Neutrophil (primary cell): Measurements from ENCODE around the gene GADD45G.

Experiments used
- H3K27ac ChIP-seq: fragments of 200-600 bp; sonication (generic); 2 replicates; pipeline ENCODE4 v1.5.1; 2016; ENCODE audit warnings: mild to moderate bottlenecking, moderate library complexity
- H3K27me3 ChIP-seq: fragments of 200-600 bp; sonication (generic); 2 replicates; pipeline ENCODE4 v1.6.0; 2016; ENCODE audit warnings: mild to moderate bottlenecking
- H3K36me3 ChIP-seq: fragments of 200-600 bp; sonication (generic); 2 replicates; pipeline ENCODE4 v1.5.1; 2017
- H3K4me1 ChIP-seq, 2 experiments: fragments of 200-600 bp in 1 of 2; sonication (generic) in 1 of 2; 1 replicate in 1 of 2; 2 replicates in 1 of 2; pipeline versions ENCODE4 v1.5.1 to v1.6.1; 2013 to 2016; ENCODE audit warnings: low read depth in 1 of 2, low read length in 1 of 2, mild to moderate bottlenecking in 1 of 2, moderate library complexity in 1 of 2; ENCODE audit not compliant: control insufficient read depth in 1 of 2, insufficient read depth in 1 of 2
- H3K4me3 ChIP-seq, 2 experiments: fragments of 200-600 bp in 1 of 2; sonication (generic) in 1 of 2; 1 replicate in 1 of 2; 2 replicates in 1 of 2; pipeline ENCODE4 v1.5.1; 2013 to 2016; ENCODE audit warnings: low read depth in 1 of 2, low read length in 1 of 2, mild to moderate bottlenecking in 1 of 2, moderate library complexity in 1 of 2
- H3K9me3 ChIP-seq: fragments of 200-600 bp; sonication (generic); 2 replicates; pipeline ENCODE4 v1.5.1; 2016
- CTCF ChIP-seq: fragments of 200-600 bp; sonication (generic); IDR thresholded peaks from 2 replicates; pipeline ENCODE4 v1.5.1; 2016; ENCODE audit warnings: antibody characterized with exemption

GADD45G gene

GRCh38 chr9:89655056-89655989, 50.5 kb downstream of the GADD45G start:
- no peak for TF ChIP-seq CTCF
- Histone ChIP-seq H3K27ac (peak overlapping the region; percentile 99), H3K27me3 (no peaks in the 10 kb centered on the region), H3K4me3 (peak overlapping the region; percentile 51 to 60), H3K9me3 (no peaks in the 10 kb centered on the region), H3K36me3 (no peaks in the 10 kb centered on the region), H3K4me1 (peaks cover 66 to 70% of the 10 kb centered on the region in 2 experiments)
